NCI-H128 (cell line): ENCODE data around the gene LZTR1.
"Not testable (repeated sequence)": the region's sequence is repeated elsewhere in the genome, so short reads cannot be mapped to it uniquely, and the experiment has no call there.

Experiments used
- DNase-seq: peaks from one replicate; lab custom pipeline; 2025; ENCODE audit not compliant: unreplicated experiment; lab: John Stamatoyannopoulos, UW

The LZTR1 gene

DNA sequence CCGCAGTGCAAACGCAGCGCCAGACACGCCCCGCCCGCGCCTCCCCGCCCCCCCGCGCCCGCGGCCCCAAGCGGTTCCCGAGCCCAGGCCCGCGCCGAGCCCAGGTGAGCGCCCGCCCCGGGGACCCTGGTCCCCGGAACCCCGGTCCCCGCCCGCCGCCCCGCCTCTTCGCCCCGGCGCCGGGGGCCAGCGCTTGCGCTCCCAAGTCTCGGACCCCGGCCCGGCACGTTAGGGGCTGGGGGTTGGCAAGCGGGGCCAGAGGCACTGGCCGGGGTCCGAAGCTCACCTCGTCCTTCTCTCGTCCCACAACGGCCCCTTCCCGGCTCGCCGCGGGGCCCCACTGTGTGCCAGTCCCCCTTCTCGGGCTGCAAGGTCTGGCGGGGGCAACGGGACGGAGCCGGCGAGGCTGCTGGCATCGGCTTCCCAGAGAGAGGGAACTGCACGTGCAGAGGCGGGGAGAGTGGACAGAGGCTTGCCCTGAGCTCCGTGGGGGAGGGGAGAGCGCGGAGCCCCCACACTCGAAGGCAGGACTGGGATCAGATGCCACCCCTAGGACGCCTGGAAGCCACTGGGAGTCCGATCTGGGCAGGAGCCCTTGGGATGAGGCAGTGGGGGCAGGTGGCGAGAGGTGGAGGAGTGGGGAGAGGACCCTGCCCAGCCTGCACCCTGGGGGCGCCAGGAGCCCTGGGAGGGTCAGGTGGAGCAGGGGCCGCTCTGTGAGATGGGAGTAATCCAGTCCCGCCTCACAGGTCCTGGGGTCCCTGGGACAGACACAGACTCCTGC, 16.8 kb upstream of the LZTR1 start:
- DNase-seq: no peak

DNA sequence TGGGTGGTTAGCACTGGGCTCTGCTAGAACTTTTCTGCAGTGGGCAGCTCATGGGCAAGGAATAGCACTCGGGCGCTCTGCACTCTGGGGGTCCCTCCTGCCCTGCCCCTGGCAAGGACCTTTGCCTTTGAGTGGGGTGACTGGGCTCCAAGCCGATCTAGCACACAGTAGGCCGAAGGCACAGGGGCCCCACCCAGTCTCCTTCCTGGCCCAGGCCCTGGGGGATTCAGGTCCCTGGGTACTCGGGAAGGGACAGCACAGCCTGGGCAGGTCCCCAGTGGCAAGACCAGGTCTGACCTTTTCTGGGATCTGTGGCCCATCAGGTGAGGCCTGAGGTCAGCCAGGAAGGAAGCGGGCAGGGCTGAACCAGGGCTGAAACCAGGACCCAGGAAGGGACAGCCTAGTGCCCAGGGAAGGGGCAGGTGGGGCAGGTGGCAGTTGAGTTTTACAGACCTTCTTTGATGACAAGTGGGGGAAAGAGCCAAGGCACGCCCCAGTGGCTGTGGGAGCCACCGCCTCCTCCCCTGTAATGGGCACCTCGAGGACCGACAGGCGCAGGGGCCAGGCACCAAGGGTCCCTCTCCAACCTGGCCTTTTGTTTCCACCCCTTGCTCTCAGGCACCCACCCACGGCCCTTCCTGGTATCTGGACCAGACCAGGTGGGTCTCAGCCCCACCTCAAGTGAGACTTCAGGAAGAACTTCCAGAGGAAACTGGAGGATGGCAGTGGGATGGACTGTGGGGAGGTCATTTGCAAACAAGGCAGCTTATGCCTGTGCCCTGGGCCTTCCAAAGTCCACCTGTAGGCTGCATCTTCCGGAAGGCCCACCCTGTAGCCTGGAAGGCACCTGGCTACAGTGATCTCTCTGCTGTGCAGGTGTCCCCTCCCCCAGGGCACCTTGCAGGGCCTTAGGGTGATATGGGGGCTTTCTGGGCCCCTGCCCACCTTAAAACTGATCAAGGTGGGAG, 15.9 kb upstream of the LZTR1 start:
- no peak for DNase-seq

DNA sequence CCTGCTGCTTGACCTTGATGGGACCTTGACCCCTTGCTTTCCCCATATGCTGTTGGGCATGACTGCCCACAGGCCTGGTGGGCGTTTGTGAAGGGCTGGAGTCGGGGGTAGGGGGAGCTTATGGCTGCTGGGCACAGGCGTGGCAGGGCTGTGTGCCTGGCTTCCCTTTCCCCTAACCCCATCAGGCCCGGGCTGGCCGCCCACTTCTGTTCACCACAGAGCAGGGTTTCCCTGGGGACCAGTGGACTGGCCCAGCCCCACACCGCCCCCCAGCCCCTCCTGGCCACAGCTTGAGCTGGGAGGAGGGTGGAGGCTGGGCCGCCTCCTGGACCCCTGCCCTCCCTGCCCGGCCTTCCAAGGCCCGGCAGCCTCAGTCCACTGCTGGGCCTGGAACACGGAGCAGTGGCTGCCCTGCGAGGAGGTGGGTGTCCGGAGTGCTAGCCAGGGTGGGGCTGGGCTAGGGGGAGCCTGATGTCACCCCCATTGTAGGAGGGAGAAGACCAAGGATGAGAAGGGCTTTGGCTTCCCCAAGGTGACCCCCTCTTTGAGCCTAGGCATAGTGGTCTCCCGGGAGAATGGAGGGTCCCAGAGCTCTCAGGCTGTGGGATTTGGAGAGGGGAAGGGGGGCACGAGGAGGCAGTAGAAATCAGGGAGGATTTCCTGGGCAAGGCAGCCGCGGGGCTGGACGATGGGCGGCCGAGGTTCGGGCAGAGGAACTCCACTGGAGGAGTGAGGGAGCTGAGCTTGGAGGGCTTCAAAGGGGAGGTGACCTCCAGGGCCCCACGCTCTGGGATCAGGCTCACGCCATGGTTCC, 15.0 kb upstream of the LZTR1 start, which contains the start of gene AIFM3:
Gene AIFM3, plus strand, starts transcription at position 373 of the 814 bp plus-strand sequence. CDS start 690 bp downstream, outside the sequence.
- DNase-seq: no peak

DNA sequence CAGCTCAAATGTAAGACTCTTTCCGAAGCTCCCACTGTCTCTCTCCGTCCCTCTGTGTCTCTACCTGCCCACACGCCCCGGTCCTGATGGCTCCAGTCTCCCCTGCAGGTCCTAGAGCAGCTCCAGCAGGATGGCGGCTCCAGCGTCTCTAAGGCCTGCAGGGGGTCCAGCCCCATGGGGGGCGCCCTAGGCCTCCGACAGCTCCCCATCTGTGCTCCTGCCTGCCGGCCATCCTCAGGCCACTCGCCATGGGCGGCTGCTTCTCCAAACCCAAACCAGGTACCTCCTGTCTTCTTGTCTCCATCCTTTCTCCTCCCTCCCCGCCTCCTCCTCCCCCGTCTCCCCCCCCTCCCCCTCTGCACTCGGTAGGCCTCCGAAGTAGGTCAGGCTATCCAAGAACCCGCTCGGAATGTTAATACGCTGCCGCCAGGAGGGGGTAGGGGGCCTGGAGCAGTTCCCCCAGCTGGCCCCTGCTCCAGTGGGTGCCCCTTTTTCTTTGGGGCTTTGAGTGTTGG, 14.3 kb upstream of the LZTR1 start:
- DNase-seq: no peak

DNA sequence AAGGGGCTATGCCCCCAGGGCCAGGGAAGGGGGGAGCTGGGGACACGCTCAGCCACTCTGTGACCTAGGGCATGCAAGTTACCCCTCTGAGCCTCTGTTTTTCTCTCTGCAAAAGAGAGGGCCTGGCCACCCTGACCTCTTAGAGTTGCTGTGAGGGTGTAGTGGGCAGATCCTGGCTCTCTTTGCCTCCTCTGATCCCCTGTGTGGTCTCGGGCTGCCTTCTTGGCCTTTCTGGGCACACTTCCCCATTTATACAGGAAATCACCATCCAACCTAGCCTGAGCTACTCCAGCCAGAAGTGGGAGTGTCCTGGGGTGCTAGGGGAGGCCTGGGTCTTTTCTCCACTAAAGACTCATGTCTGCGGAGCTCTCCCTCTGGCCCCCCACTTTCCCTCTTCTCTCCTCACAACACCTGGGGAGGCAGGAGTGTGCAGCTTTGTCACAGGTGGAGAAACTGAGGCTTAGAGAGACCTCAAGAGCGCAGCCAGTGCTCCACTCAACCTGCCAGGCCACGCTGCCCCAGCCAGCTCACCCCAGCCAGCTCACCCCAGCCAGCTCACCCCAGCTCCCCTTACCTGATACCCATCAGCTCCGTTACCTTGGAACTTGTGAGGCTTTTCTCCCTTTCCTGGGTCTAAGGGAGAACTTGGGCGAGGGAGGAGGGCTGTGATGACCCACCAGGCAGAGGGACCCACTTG, 13.7 kb upstream of the LZTR1 start:
- DNase-seq: no peak

DNA sequence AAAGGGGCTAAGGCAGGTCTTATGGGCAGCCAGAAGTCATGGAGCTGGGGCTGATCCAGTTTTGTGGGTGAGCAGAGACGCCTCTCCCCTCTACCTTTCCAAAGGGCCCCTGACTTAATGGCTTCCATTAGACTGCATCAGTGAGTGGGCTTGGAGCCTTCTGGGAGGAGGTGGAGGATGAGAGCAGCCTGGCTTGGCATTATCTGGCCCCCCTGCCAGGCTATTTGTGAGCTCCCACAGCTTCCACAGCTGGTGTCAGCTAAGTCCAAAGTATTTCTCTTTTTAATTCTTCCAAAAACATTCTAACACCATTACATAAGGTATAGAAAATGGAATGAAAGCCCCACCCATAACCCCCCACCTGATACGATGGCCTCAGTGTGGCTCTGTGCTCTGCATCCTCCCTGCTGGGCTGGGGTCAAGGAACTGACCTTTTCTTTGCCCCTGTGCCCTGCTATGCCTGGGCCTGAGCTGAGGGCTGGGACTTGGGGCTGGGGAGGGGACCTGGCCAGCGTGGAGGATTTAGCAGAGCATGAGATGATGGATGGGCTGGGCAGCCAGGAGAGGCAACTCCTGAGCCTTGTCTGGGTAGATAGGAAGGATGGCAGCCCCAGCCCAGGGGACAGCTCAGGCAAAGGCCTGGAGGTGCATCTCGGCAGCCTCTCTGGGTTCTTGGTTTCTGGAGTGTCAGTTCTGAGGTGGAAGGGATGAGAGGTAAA, 11.0 kb upstream of the LZTR1 start:
- DNase-seq: no peak

DNA sequence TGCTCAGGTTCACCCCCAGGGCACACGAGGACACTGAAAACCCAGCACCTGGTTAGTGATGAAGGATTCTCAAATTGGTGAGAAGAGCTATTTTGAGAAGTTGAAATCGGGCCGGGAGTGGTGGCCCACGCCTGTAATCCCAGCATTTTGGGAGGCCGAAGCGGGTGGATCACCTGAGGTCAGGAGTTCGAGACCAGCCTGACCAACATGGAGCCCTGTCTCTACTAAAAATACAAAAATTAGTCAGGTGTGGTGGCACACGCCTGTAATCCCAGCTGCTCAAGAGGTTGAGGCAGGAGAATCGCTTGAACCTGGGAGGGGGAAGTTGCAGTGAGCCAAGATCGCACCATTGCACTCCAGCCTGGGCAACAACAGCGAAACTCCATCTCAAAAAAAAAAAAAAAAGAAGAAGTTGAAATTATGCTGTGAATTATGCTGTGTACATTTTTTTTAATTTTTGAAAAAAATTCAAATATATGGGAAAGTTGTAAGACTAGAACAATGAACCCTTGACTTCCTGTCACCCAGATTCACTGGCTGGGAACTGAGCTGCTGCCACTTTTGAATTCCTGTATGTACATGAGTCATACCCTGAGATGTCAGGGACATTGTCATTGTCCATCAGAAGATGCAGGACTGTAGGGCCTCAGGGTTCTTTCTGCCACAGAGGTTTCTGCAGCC, 9.9 kb upstream of the LZTR1 start:
- not testable (repeated sequence) for DNase-seq

DNA sequence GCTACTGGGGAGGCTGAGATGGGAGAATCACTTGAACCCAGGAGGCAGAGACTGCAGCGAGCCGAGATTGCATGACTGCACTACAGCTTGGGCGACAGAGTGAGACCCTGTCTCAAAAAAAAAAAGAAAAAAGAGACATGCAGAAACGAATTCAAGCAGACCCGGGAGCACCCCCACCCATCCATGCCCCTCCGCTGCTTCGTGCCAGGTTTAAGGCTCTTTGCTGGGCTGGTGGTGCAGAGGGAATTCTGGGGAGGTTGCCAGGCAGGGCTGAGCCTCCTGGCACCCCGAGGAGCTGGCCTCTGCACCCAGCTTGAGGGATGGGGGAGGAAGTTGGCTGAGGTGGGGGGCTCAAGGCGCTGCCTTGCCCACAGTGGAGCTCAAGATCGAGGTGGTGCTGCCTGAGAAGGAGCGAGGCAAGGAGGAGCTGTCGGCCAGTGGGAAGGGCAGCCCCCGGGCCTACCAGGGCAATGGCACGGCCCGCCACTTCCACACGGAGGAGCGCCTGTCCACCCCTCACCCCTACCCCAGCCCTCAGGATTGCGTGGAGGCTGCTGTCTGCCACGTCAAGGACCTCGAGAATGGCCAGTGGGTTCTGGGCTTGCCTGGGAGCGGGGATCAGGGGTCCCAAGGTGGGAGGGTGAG, 9.0 kb upstream of the LZTR1 start:
- no peak for DNase-seq

DNA sequence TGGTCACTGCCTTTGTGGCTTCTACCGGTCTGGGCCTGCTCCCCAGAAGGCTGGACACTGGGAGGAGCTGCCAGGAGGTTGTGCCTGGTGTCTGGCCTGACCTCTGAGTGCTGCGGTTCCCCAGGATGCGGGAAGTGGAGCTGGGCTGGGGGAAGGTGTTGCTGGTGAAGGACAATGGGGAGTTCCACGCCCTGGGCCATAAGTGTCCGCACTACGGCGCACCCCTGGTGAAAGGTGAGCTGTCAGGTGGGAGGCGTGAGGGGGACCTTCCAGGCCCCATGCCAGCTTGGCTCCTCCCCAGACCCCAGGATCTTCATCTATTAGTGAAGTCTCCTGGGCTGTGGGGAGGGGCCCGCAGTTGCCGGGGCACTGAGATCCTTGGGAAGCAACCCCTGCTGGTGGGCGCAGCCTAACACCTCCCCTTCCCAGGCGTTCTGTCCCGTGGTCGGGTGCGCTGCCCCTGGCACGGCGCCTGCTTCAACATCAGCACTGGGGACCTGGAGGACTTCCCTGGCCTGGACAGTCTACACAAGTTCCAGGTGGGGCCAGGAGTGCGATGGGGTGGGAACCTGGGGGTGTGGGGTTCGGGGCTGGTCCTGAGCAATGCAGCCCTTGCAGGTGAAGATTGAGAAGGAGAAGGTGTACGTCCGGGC, 8.3 kb upstream of the LZTR1 start:
- DNase-seq: no peak

DNA sequence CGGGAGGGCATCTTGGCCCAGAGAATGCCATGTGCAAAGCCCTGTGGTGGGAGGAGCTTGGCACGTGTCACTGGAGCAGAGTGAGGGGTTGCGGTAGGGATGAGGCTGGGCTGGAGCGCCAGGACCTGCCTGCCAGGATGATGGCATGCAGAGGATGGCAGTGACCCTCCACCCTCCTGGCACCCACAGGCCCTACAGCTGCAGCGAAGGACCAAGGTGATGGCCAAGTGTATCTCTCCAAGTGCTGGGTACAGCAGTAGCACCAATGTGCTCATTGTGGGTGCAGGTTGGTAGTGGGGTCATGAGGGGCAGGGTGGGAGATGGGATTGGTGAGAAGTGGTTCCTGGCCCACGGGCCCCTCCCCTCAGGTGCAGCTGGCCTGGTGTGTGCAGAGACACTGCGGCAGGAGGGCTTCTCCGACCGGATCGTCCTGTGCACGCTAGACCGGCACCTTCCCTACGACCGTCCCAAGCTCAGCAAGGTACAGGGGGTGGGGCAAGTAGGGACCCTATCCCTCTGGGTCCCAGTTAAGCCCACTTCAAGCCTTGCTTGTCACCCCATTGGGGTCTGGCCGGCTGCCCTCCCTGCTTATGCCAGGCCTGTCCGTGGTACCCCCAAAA, 7.7 kb upstream of the LZTR1 start:
- DNase-seq: no peak

DNA sequence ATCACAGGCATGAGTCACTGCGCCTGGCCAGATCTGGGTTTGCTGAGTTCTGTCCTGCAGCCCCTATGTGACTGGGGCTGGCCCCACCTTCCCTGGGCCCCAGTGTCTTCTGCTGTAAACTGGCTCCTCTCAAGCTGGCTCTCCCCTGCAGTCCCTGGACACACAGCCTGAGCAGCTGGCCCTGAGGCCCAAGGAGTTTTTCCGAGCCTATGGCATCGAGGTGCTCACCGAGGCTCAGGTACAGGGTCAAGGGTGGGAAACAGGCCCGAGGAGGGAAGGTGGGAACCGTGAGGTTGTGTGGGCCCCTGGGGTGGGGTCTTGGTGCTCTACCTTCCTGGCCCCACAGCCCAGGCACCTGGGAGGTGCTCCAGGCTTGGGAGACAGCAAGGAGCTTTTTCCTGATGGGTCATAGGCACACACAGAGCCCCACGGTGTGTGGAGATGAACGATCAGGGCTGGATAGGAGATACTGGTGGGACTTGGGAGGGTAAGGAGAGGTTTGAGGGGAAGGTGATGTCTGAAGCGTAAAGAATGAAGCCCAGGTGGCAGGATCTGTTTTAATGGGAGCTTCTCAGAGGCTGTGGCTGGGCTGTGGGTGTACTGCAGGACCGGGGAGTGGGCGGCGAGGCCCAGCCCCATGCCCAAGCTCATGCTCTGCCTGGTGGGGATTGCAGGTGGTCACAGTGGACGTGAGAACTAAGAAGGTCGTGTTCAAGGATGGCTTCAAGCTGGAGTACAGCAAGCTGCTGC, 6.4 kb upstream of the LZTR1 start:
- DNase-seq: no peak

DNA sequence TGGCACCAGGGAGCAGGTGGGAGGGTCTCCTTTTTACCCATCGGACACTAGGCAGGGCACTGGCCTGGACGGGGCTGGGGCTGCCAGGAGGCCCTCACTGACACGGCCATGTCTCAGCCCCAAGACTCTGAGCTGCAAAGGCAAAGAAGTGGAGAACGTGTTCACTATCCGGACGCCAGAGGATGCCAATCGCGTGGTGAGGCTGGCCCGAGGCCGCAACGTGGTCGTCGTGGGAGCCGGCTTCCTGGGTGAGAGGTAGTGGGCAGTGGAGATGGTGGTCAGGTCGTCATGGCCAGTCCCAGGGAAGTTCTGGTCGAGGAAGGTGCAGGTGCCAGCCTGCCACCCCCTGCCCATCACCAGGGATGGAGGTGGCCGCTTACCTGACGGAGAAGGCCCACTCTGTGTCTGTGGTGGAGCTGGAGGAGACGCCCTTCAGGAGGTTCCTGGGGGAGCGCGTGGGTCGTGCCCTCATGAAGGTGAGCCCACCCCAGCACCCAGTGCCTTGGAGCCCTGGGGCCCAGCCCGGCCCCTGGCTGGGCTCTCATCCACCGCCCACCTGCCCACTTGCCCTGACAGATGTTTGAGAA, 5.7 kb upstream of the LZTR1 start:
- no peak for DNase-seq

DNA sequence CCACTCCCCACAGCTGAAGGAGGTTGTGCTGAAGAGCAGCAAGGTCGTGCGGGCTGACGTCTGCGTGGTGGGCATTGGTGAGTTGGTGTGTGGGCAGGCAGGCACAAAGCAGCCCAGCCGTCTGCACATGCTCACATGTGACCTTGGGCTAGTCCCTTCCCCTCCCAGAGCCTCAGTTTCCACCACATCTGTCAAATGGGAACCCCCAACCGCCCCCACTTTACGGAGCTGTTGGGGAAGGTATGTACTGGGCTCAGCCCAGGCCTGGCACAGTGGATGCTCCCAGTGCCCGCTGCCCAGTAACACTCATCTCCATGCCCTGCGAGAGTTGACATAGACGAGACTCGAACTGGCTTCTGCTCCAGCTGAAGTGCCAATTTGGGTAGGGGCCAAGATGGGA, 5.1 kb upstream of the LZTR1 start:
- no peak for DNase-seq

DNA sequence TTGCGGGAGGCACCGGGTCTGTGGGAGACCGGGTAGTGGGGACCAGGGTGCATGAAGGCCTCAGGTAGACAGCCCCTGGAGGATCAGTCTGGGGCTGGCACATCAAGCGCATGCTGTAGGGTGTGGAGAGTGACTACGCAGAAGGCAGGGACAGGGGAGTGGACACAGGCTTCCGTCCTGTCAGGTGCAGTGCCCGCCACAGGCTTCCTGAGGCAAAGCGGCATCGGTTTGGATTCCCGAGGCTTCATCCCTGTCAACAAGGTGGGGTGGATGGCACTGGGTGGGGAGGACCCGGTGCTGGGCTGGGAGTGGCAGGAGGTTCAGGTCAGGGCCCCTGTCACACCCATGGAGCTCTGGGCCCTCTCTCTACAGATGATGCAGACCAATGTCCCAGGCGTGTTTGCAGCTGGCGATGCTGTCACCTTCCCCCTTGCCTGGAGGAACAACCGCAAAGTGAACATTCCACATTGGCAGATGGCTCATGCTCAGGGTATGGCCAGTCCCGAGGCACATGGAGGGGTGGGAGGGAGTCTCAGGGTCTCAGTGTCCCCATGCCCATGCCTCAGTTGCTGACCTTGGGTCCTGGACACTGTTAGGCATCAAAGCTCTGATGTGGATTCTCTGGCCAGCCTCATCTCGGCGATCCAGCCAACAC, 4.5 kb upstream of the LZTR1 start:
- DNase-seq: no peak

DNA sequence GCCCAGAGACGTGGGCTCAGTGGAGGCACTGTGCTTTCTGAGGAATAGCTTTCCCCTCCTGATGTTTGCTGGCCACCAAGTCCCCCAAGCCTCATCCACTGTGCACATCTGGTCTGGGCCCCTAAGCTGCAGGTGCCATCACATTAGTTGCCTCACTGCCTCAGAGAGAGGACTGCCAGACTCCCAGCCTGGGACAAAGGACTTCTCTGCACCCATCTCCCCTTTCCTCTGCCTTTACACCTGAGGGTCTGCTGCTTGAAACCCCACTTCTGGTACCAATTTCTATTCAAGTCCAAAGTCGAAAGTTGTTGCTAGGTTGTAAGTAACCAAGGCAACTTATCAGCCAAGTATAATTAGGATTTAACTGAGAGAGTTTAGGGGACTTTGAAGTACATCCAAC, 3.7 kb upstream of the LZTR1 start:
- no peak for DNase-seq

DNA sequence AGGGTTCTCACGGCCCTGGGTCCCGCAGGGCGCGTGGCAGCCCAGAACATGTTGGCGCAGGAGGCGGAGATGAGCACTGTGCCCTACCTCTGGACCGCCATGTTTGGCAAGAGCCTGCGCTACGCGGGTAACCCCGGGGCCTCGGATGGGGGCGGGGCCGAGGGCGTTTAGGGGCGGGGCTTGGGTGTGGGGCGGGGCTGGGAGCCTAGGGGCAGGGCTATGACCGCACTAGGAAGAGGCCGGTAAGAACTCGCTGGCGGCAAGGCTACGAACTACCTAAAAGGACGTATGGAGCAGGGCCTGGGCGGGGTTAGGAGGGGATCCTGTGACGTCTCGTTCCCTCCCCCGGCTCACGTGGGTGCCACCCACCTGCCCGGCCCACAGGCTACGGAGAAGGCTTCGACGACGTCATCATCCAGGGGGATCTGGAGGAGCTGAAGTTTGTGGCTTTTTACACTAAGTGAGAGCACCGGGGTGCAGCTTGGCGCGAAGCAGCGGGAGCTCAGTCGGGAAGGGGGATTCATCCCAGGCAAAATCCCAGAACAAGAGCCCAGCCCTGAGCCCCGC, 2.8 kb upstream of the LZTR1 start:
- no peak for DNase-seq
